ENCODE results near the gene KLHL29.

The KLHL29 gene

DNA sequence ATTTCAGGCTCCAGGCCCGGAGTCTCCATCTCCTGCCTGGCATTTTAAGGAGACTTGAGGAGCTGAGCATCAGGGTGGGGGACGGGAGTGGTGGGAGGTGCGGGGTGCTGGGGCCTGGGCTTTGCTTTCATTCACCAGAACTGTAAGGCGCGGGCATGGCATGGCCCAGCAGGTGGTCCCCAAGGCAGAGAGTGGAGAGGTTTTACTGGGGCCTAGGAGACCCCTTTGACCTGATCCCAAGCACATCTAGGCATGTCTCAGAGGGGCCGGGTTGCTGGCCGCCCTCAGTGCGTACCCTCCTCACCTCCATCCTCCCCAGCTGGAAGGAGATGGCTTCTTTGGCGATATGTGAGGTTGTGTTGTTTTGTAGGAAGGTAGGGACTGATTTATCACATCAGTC lies 172.5 kb downstream of the KLHL29 start:
- DNase-seq: no peak

DNA sequence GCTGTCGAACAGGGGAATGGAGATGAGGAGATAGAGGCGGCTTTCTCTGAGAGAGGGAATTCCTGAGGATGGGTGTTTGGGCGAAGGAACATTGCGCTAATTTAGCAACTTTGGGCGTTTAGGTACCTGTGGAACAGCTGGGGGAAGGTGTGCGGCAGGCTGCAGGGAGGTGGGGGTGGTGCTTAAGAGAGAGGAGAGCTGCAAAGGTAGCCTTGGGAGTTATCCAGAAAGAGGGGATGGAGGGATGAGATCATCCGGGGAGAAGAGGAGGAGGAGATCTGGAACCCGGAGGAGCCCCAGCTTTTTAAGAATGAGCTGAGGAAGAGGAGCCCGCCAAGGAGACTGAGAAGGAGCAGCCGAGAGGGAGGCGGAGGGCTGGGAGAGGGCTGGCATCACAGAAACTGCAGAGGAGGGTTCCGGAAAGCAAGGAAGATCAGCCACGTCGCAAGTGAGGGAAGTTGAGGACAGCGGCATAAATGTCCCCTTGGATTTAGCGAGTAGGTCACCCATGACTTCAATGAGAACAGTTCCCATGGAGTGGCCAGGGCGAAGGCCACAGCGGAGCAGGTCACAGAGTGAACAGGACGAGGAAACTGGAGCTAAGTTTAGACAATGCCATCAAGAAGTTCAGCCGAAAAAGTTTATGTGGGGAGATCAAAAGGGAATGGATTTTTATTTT lies 174.7 kb downstream of the KLHL29 start:
- DNase-seq: no peak

DNA sequence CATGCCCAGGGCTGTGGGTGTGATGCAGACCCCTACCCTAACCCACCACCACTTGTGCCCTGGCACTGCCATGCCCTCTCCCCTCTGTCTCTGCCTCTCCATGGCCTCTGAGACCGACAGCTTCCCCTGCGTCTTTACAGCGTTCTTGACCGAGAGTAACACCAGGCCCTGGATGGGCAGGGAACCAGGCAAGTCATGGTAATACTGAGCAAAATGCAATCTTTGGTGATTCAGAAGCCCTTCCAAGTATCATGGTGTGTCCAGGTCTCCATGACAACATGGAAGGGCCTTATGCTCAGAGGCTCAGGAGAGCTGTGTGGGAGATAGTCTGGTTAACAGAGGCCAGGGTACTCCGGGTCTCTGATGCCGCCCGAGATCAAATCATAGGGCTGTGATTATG lies 176.1 kb downstream of the KLHL29 start:
- no peak for DNase-seq

- DNase-seq: no peak
Measured at GRCh38 chr2:23561544-23561943, 176.6 kb downstream of the KLHL29 start.

DNA sequence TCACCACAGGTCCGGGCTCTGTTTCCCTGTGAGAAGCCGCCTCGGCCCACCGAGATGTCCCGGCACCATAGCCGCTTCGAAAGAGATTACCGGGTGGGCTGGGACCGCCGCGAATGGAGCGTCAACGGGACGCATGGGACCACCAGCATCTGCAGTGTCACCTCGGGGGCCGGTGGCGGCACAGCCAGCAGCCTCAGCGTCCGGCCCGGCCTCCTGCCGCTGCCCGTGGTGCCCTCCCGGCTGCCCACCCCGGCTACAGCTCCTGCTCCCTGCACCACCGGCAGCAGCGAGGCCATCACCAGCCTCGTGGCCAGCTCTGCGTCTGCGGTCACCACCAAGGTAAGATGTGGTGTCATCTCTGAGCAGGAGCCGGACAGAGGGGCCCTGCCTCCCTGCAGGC lies 177.2 kb downstream of the KLHL29 start:
- no peak for DNase-seq

- no peak for DNase-seq
Measured at GRCh38 chr2:23563151-23563550, 178.2 kb downstream of the KLHL29 start.

GRCh38 chr2:23563673-23564614 lies 179.0 kb downstream of the KLHL29 start:
- no peak for DNase-seq

DNA sequence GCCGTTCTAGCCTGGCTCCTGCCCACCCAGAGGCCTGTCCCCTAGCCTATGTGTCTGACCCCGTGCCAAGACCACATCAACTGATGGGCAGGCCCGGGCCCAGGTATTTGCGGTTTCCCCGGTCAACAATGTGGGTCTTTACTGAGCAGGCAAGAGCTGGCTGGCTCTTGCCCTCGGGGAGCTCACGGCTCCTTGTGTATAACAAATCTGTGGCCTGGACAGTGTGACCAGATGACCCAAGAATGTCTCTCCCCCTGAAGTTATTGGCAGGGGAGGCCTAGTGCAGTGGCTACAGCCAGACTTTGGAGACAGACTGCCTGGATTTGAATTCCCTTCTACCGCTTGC lies 179.6 kb downstream of the KLHL29 start:
- no peak for DNase-seq

- no peak for DNase-seq
Measured at GRCh38 chr2:23565374-23565773, 180.4 kb downstream of the KLHL29 start.

DNA sequence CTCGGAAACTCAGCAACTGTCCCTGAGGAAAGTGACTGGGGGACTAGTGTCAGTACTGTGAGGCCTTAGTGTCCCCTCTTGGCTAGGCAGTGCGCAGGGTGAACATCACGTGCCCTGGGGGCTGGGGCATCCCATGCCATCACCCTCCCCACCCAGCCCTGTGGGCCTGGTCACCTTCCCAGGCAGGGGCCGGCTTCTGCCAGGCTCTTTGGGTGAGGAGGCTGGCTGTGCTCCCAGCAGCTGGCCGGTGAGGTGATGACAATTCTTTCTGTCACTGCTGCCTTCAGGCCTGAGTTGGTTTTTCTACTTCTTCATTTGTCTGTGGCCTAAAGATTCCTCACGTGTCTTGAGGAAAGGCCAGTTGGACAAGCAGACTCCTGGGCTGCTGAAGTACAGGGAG lies 180.8 kb downstream of the KLHL29 start:
- DNase-seq: no peak

DNA sequence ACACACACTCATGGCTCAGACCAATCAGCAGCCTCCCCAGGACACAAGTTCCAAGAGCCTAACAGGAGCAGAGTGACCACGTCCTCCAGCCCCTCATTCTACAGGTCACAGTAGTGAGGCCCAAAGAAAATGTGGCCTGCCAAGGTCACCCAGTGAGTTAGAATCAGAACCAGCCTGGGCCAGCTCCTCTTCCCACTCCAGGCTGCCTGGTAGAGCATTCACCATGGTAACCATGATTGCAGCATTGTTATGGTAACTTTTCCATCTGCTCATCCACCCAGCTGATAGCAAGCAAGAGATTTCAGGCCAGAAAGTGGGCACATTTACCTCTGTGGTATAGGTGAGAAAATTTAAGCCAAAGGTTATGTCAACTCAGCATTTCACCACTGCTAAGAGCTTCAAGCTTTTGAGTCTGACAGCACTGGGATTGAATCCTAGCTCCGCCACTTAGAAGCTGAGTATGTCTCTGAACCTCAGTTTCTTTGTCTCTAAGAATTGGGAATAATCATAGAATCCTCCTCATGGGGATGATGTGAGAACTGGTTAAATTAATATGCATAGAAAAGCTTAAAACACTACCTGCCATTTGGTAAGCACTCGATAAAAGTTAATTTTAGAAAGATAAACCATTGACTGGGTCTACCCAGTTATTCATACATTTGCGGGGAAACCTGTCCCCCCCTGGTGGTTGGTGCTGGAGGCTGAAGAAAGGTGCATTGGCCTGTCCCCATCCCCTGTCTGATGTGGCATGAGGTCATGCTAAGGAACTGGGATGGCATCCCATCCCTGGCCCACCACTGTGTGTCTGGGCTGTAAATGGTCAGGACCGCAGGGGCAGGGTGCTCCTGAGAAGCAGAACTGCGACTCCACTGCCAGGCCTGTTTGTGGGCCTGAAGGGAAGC lies 181.5 kb downstream of the KLHL29 start:
- peak; percentile 25 to 50 for DNase-seq

DNA sequence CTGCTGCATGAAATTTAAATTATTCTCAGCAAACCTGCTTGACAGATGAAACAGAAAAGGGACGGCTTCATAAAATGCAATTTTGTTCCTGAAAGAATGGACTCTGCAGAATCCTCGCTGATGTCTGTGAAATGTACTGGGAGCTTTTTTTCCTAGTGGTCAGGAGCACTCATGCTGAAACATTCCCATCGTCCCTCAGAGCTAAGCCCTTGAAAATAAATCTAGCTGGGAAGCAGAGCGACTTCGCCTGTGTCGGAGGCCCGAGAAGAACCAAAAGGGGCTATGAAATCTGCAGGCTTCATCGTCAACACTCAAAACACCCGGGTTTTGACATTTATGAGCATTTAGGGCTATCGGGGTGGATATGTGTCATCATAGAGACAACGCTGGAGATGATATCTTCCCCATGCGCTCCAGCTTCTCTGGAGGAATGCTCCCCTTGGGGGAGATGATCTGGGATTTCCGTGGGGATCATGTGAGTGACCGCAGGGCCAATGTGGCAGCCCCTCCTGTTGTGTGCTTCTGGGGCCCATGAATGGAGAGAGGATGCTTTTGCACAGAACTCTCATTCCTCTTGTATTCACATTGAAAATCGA lies 182.3 kb downstream of the KLHL29 start:
- DNase-seq: no peak

DNA sequence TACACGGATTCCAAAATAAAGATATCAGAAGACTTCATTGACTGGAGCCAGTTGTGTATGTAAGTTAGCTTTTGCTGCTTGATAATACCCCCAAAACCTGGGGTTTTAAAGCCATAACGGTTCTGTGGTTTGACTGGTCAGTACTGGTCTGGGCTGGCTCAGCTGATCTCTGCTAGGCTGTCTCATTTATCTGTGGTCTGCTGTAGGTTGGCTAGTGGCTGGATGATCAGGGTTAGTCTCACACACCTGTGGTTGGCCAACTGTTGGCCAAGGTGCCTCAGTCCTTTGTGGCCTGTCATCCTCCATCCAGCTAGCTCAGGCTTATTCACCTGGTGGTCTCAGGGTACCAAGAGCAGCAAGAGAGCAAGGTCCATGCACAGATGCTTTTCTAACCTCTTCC lies 183.2 kb downstream of the KLHL29 start:
- DNase-seq: no peak

- DNase-seq: no peak
Measured at GRCh38 chr2:23568626-23569190, 183.7 kb downstream of the KLHL29 start.

- no peak for DNase-seq
Measured at GRCh38 chr2:23569761-23570365, 184.9 kb downstream of the KLHL29 start.

DNA sequence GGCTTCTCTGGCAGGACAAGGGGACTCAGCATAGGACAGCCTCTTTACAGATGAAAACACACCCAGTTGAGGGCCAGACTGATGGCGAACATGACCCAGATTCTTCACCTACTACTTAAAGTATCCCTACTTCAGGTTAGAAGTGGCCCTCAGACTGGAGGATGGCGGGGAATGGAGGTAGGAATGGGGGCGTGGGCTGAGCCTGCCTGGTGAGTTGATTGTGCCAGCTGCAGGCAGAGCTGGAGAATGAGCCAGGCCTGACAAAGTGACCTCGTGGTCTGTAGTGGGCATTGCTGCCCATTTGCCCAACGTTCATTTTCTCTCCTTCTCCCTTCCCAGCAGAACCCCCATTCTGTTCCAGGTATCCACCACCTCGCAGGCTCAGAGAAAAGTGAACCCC lies 186.1 kb downstream of the KLHL29 start:
- no peak for DNase-seq

- DNase-seq: no peak
Measured at GRCh38 chr2:23571527-23572282, 186.7 kb downstream of the KLHL29 start.

DNA sequence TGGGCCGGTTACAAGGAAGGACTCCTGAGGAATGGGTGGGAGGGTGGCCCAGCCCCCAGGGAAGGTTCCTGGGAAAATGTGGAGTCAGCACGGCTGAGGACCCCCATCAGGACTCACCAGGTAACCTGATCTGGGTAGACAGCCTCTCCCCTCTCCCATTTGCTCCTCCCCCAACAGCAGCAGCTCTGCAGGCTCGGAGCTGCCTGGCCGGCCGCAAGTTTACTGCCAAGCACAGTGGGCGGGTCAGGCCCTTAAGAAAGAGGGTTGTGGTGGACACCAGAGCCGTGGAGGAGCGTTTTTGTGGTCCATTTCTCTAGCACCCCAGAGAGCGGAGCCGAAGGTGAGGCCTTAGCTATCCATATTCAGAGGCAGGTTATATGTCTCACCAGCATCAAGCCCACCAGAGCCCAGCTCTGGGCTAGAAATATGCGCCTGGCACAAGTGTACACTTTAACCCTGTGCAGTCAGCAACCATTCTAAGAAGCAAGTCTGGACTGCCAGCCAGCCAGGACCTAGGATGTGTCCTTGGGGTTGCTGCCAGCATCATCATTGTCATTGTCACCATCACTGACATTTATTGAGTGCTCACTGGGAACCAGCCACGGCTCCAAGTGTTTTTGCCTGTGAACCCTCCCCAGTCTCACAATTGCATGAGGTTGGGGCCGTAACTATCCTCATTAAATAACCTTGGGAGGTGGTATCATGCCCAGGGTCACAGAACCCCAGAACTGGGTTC lies 190.1 kb downstream of the KLHL29 start:
- no peak for DNase-seq

DNA sequence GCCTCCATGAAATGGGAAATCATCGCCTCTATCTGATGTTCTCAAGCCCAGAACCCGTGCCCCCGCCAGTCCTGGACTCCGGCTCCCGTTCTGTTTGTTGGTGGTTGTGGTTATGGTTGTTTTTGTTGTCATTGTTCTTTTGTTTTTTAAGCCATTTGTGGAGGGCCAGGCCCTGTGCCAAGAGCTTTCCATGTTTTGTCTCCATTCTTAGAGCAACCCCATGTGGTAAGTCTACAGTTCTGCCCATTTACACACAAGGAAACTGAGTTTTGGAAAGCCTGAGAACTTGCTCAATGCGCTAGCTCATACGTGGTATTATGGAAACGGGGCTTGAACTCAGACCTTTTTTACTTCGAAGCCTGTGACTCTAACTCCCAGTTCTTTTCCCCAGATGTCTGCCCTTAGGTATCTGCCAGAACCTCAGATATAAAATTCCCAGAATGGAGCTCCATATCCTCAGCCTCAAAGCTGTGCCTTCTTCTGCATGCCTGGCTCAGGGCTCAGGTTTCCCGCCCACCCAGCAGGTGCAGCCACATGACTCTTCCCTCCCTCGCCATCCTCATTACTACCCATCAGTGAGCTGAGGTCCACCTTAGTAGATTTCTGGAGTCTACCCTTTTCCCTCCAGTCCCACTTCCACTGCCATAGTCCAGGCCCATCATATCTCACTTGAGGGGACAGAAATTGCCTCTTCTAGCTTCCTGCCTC lies 194.1 kb downstream of the KLHL29 start:
- no peak for DNase-seq

GRCh38 chr2:23579674-23580073 lies 194.7 kb downstream of the KLHL29 start:
- no peak for DNase-seq

Measured in activated CD4-positive, alpha-beta T cell treated with anti-CD3 and anti-CD28 coated beads, Interleukin-2, amount 50 U/mL, for 48 hours (primary cell).